ENCODE measurements around the gene CTSO.
A peak's percentile ranks its signal among the peaks of the same experiment; 100 is the strongest.

Gene CTSO, protein sequence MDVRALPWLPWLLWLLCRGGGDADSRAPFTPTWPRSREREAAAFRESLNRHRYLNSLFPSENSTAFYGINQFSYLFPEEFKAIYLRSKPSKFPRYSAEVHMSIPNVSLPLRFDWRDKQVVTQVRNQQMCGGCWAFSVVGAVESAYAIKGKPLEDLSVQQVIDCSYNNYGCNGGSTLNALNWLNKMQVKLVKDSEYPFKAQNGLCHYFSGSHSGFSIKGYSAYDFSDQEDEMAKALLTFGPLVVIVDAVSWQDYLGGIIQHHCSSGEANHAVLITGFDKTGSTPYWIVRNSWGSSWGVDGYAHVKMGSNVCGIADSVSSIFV

DNA sequence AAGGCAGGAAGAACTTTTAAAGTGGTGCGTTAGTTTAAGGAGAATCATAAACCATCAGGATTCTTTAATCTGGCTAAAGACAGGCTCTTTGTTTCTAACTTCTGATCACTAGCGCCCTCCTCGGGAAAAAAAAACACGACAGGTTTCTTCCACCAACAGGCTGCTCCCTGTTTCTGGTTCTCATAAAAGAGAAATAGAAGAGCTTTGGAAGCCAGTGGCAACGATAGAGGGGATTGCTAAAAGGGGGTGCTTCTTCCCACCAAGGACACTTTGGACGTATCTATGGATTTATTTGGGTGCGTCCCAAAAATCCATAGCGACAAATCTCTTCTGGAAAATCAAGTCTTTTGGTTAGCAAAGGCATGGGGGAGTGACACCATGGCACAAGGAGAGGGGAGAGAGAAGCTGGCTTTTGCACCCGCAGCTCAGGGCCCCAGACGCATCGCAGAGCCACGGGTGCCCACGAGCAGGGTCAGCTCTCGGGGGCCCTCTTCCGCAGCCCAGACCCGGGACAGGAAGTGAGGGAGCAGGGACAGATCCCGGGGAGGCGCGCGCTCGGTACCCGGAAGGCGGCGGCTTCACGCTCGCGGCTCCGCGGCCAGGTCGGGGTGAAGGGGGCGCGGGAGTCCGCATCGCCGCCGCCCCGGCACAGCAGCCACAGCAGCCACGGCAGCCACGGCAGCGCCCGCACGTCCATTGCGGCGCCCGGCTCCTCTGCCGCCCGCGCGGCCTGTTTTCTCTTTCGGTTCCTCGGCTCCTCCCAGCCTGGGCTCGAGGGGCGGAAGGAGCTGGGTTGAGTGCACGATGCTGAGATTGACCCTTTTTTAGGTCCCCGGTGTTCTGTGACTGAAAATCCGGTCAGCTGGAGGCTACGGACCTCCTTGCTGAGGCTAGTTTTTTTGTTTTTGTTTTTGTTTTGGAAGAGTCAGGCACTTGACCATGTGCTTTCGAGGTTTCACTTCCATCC, at the start of gene CTSO:
Gene CTSO, minus strand, starts transcription at position 716 of the 967 bp plus-strand sequence. Its CDS starts 19 bp downstream, at position 697.
- TF ChIP-seq EGR1 (IDR thresholded peaks at IDR 0.05) (no peak), NFIC (IDR thresholded peaks at IDR 0.05) (0 out of 2 replicates have a peak, but pooled peaks have one; percentile 8), TEAD4 (IDR thresholded peaks at IDR 0.05) (no peak), TCF12 (IDR thresholded peaks at IDR 0.05; ENCODE audit: low read depth) (peak; percentile 45; the same call in 1 of the 2 replicates), CREB1 (IDR thresholded peaks at IDR 0.05; ENCODE audit: low read depth) (no peak), EP300 (IDR thresholded peaks at IDR 0.05; ENCODE audit: borderline replicate concordance) (peak; percentile 29; the same call in 1 of the 2 replicates), RAD21 (IDR thresholded peaks at IDR 0.05; ENCODE audit: low read depth) (peak; percentile 63), ZBTB7A (IDR thresholded peaks at IDR 0.05; ENCODE audit: low read depth) (peak; percentile 70; the same call in 1 of the 2 replicates), YY1 (IDR thresholded peaks at IDR 0.05; ENCODE audit: low read depth) (0 out of 2 replicates have a peak, but pooled peaks have one; percentile 35)
- TF ChIP-seq, protein P1, sequence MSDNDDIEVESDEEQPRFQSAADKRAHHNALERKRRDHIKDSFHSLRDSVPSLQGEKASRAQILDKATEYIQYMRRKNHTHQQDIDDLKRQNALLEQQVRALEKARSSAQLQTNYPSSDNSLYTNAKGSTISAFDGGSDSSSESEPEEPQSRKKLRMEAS (IDR thresholded peaks at IDR 0.05): peak; percentile 68

DNA sequence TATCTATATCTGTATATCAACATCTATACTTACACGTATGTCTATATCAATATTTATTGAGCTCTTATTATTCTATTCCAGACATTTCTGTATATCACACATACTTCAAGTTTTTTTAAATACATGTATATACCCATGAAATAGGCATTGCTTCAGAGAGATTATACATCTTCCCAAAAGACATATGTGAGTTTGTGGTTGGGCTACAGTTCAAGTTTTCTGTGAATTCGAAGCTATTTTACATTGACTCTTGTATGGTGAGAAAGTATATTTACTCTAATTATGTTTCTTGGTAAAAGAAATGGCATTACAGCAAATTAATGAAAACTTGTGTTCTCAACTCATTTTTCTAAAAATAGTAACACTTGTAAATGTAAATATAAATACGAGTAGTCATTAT, 46.8 kb upstream of the CTSO start:
- TF ChIP-seq, protein P1 (IDR thresholded peaks at IDR 0.05): no peak
- TF ChIP-seq TEAD4 (IDR thresholded peaks at IDR 0.05) (no peak), ZBTB7A (IDR thresholded peaks at IDR 0.05; ENCODE audit: low read depth) (no peak), TAF1 (IDR thresholded peaks at IDR 0.05; ENCODE audit: low read depth) (no peak), REST (IDR thresholded peaks at IDR 0.05; ENCODE audit: low read depth) (no peak), YY1 (IDR thresholded peaks at IDR 0.05; ENCODE audit: low read depth) (no peak), CEBPB (IDR thresholded peaks at IDR 0.05) (no peak), NFIC (IDR thresholded peaks at IDR 0.05) (no peak), TCF12 (IDR thresholded peaks at IDR 0.05; ENCODE audit: low read depth) (no peak), CREB1 (IDR thresholded peaks at IDR 0.05; ENCODE audit: low read depth) (no peak), RAD21 (IDR thresholded peaks at IDR 0.05; ENCODE audit: low read depth) (no peak)
- TF ChIP-seq, protein P2, sequence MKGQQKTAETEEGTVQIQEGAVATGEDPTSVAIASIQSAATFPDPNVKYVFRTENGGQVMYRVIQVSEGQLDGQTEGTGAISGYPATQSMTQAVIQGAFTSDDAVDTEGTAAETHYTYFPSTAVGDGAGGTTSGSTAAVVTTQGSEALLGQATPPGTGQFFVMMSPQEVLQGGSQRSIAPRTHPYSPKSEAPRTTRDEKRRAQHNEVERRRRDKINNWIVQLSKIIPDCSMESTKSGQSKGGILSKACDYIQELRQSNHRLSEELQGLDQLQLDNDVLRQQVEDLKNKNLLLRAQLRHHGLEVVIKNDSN (IDR thresholded peaks at IDR 0.05): no peak

- TF ChIP-seq, protein P1 (IDR thresholded peaks at IDR 0.05): no peak
- no peak for TF ChIP-seq RAD21 (IDR thresholded peaks at IDR 0.05; ENCODE audit: low read depth)
- no peak for TF ChIP-seq EP300 (IDR thresholded peaks at IDR 0.05; ENCODE audit: borderline replicate concordance)
These were observed 46.1 kb upstream of the CTSO start for GRCh38 chr4:155999725-156000124.

- no peak for TF ChIP-seq TAF1 (IDR thresholded peaks at IDR 0.05; ENCODE audit: low read depth)
- no peak for TF ChIP-seq RAD21 (IDR thresholded peaks at IDR 0.05; ENCODE audit: low read depth)
- TF ChIP-seq CREB1 (IDR thresholded peaks at IDR 0.05; ENCODE audit: low read depth): no peak
- TF ChIP-seq, protein P1 (IDR thresholded peaks at IDR 0.05): no peak
- TF ChIP-seq CEBPB (IDR thresholded peaks at IDR 0.05): no peak
- TF ChIP-seq, protein P2 (IDR thresholded peaks at IDR 0.05): no peak
- no peak for TF ChIP-seq TCF12 (IDR thresholded peaks at IDR 0.05; ENCODE audit: low read depth)
- TF ChIP-seq REST (IDR thresholded peaks at IDR 0.05; ENCODE audit: low read depth): no peak
- no peak for TF ChIP-seq EGR1 (IDR thresholded peaks at IDR 0.05)
- no peak for TF ChIP-seq YY1 (IDR thresholded peaks at IDR 0.05; ENCODE audit: low read depth)
- no peak for TF ChIP-seq EP300 (IDR thresholded peaks at IDR 0.05; ENCODE audit: borderline replicate concordance)
- no peak for TF ChIP-seq TEAD4 (IDR thresholded peaks at IDR 0.05)
- TF ChIP-seq ZBTB7A (IDR thresholded peaks at IDR 0.05; ENCODE audit: low read depth): no peak
- no peak for TF ChIP-seq NFIC (IDR thresholded peaks at IDR 0.05)
- TF ChIP-seq FOXM1 (IDR thresholded peaks at IDR 0.05; ENCODE audit: borderline replicate concordance, low read depth): no peak
These were observed 41.4 kb upstream of the CTSO start for GRCh38 chr4:155995069-155995468.
